HepG2 (cell line): Measurements from ENCODE around the gene SEM1. TPM values are rescaled to one million over a fixed set of nuclear protein-coding genes. Genes with fewer than 3 reads are reported as not detected.

Experiments
- ATF6 ChIP-seq: sonication (generic); formaldehyde crosslinking; conservative IDR thresholded peaks from 2 replicates; pipeline ENCODE4 v1.4.0; 2020; ENCODE audit warnings: missing genetic modification reagents
- EEA1 ChIP-seq: sonication (generic); formaldehyde crosslinking; IDR thresholded peaks from 2 replicates; pipeline ENCODE4 v1.5.1; 2020; ENCODE audit warnings: mild to moderate bottlenecking, missing genetic modification reagents, borderline replicate concordance
- FOXK1 ChIP-seq: sonication (generic); formaldehyde crosslinking; IDR thresholded peaks from 2 replicates; pipeline ENCODE4 v1.4.0; 2020; ENCODE audit warnings: low read depth, missing genetic modification reagents, borderline replicate concordance
- GPN1 ChIP-seq: sonication (generic); formaldehyde crosslinking; IDR thresholded peaks from 2 replicates; pipeline ENCODE4 v1.5.1; 2020; ENCODE audit warnings: missing genetic modification reagents, borderline replicate concordance
- HCFC1 ChIP-seq: fragments of 150-350 bp; IDR thresholded peaks from 2 replicates; pipeline ENCODE4 v1.6.1; 2014; ENCODE audit warnings: low read depth, low read length
- JARID2 ChIP-seq: sonication (generic); formaldehyde crosslinking; IDR thresholded peaks from 2 replicates; pipeline ENCODE4 v1.8.1; 2023; ENCODE audit warnings: missing genetic modification reagents, inconsistent platforms; ENCODE audit not compliant: insufficient replicate concordance
- MED1 ChIP-seq: sonication (generic); formaldehyde crosslinking; IDR thresholded peaks from 2 replicates; pipeline ENCODE4 v1.4.0; 2020; ENCODE audit warnings: missing genetic modification reagents
- REL ChIP-seq: sonication (generic); formaldehyde crosslinking; conservative IDR thresholded peaks from 2 replicates; pipeline ENCODE4 v1.8.0; 2022; ENCODE audit warnings: mild to moderate bottlenecking, missing genetic modification reagents, moderate library complexity
- REPIN1 ChIP-seq: sonication (generic); formaldehyde crosslinking; IDR thresholded peaks from 2 replicates; pipeline ENCODE4 v1.8.0; 2022; ENCODE audit warnings: missing genetic modification reagents, low read depth, mild to moderate bottlenecking, borderline replicate concordance
- SCMH1 ChIP-seq: sonication (generic); formaldehyde crosslinking; IDR thresholded peaks from 2 replicates; pipeline ENCODE4 v1.9.0; 2021; ENCODE audit warnings: missing genetic modification reagents, mild to moderate bottlenecking, borderline replicate concordance
- SIN3A ChIP-seq: IDR thresholded peaks from 2 replicates; pipeline ENCODE4 v1.6.1; 2011; ENCODE audit warnings: low read depth, mild to moderate bottlenecking, control low read depth, low read length, borderline replicate concordance
- SKI ChIP-seq: fragments of 450-650 bp; IDR thresholded peaks from one replicate; pipeline ENCODE4 v1.6.1; 2018; ENCODE audit warnings: mild to moderate bottlenecking; ENCODE audit not compliant: partially characterized antibody
- TARDBP ChIP-seq: sonication (generic); formaldehyde crosslinking; IDR thresholded peaks from 2 replicates; pipeline ENCODE4 v1.8.0; 2022; ENCODE audit warnings: mild to moderate bottlenecking, missing genetic modification reagents
- WIZ ChIP-seq: sonication (generic); formaldehyde crosslinking; IDR thresholded peaks from 2 replicates; pipeline ENCODE4 v1.5.1; 2020; ENCODE audit warnings: mild to moderate bottlenecking, missing genetic modification reagents
- ZBTB2 ChIP-seq: sonication (generic); formaldehyde crosslinking; IDR thresholded peaks from 2 replicates; pipeline ENCODE4 v1.8.0; 2022; ENCODE audit warnings: low read depth, missing genetic modification reagents
- ZBTB20 ChIP-seq: sonication (generic); formaldehyde crosslinking; IDR thresholded peaks from 2 replicates; pipeline ENCODE4 v1.8.1; 2023; ENCODE audit warnings: missing genetic modification reagents, low read depth, mild to moderate bottlenecking, borderline replicate concordance
- ZFP41 ChIP-seq: sonication (generic); formaldehyde crosslinking; IDR thresholded peaks from 2 replicates; pipeline ENCODE4 v1.4.0; 2020; ENCODE audit warnings: mild to moderate bottlenecking, missing genetic modification reagents, borderline replicate concordance
- ZKSCAN1 ChIP-seq: fragments of 150-350 bp; IDR thresholded peaks from 2 replicates; pipeline ENCODE4 v1.6.1; 2014; ENCODE audit warnings: low read length
- ZNF10 ChIP-seq: sonication (generic); formaldehyde crosslinking; IDR thresholded peaks from 2 replicates; pipeline ENCODE4 v1.4.0; 2020; ENCODE audit warnings: mild to moderate bottlenecking, low read depth, missing genetic modification reagents, borderline replicate concordance
- ZNF282 ChIP-seq: fragments of 450-650 bp; IDR thresholded peaks from 2 replicates; pipeline ENCODE4 v1.6.1; 2018; ENCODE audit not compliant: partially characterized antibody
- ZNF605 ChIP-seq: sonication (generic); formaldehyde crosslinking; IDR thresholded peaks from 2 replicates; pipeline ENCODE4 v1.8.0; 2022; ENCODE audit warnings: mild to moderate bottlenecking, missing genetic modification reagents
- ZSCAN29 ChIP-seq: sonication (generic); formaldehyde crosslinking; conservative IDR thresholded peaks from 2 replicates; pipeline ENCODE4 v1.4.0; 2020; ENCODE audit warnings: mild to moderate bottlenecking, missing genetic modification reagents
- polyA plus RNA-seq, 8 experiments: library from polyadenylated mRNA; depleted of rRNA in 3 of 8; stranded (reverse) in 7 of 8; unstranded in 1 of 8; fragments of >200 nt; fragmentation: Illumina TruSeq in 4 of 8; extraction: Trizol in 4 of 8; gene quantifications; 2 replicates each; pipeline versions ENCODE4 v1.2.1 to v1.2.3, GENCODE V29; 2011 to 2016; ENCODE audit warnings: low read depth in 4 of 8, missing spikeins in 1 of 8, mixed read lengths in 1 of 8; ENCODE audit not compliant: insufficient read depth in 1 of 8
- total RNA-seq, 5 experiments: library from RNA; depleted of rRNA; stranded (reverse); fragments of >200 nt; fragmentation: Illumina TruSeq; extraction: Trizol; gene quantifications; 2 replicates each; pipeline ENCODE4 v1.2.3, GENCODE V29; 2016; ENCODE audit warnings: low read depth in 1 of 5
- TF ChIP-seq, protein P1 (sequence below): sonication (generic); formaldehyde crosslinking; IDR thresholded peaks from 2 replicates; pipeline ENCODE4 v1.4.0; 2020; ENCODE audit warnings: missing genetic modification reagents, borderline replicate concordance
- TF ChIP-seq, protein P2 (sequence below): sonication (generic); formaldehyde crosslinking; IDR thresholded peaks from 2 replicates; pipeline ENCODE4 v1.5.1; 2020; ENCODE audit warnings: missing genetic modification reagents, mild to moderate bottlenecking, borderline replicate concordance

The SEM1 gene
- total and polyA plus RNA-seq, 2 of the 13 experiments (the other 11 are each of a cell fraction or from before 2014, with no cell fraction given) = 40.7 to 174 TPM

- 0 out of 2 replicates have a peak, but pooled peaks have one; percentile 33 for TF ChIP-seq ZBTB2 (CRISPR knock-in tag)
- TF ChIP-seq GPN1 (CRISPR knock-in tag) = no peak
- TF ChIP-seq ZFP41 (CRISPR knock-in tag) = no peak
- peak; percentile 65; the same call in 1 of the 2 replicates for TF ChIP-seq TARDBP (CRISPR knock-in tag)
- no peak for TF ChIP-seq SKI
- TF ChIP-seq ZNF282 = no peak
- TF ChIP-seq REL (CRISPR knock-in tag) = no peak
- TF ChIP-seq REPIN1 (CRISPR knock-in tag) = peak; percentile 37; the same call in 1 of the 2 replicates
- TF ChIP-seq ZBTB20 (CRISPR knock-in tag) = no peak; the same call in 1 of the 2 replicates
- TF ChIP-seq ZNF605 (CRISPR knock-in tag) = peak; percentile 75; the same call in 1 of the 2 replicates
- TF ChIP-seq ZKSCAN1 = no peak
- no peak for TF ChIP-seq SCMH1 (CRISPR knock-in tag)
- no peak for TF ChIP-seq JARID2 (CRISPR knock-in tag)
- peak; percentile 57 for TF ChIP-seq MED1
- no peak for TF ChIP-seq ATF6 (CRISPR knock-in tag)
- TF ChIP-seq ZNF10 (CRISPR knock-in tag) = no peak
- peak; percentile 49; the same call in 1 of the 2 replicates for TF ChIP-seq FOXK1 (CRISPR knock-in tag)
- TF ChIP-seq EEA1 = no peak
- TF ChIP-seq, protein P1, sequence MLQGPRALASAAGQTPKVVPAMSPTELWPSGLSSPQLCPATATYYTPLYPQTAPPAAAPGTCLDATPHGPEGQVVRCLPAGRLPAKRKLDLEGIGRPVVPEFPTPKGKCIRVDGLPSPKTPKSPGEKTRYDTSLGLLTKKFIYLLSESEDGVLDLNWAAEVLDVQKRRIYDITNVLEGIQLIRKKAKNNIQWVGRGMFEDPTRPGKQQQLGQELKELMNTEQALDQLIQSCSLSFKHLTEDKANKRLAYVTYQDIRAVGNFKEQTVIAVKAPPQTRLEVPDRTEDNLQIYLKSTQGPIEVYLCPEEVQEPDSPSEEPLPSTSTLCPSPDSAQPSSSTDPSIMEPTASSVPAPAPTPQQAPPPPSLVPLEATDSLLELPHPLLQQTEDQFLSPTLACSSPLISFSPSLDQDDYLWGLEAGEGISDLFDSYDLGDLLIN = no peak
- TF ChIP-seq SIN3A = 0 out of 2 replicates have a peak, but pooled peaks have one; percentile 16
- TF ChIP-seq ZSCAN29 (CRISPR knock-in tag) = 0 out of 2 replicates have a peak, but pooled peaks have one; percentile 25
- TF ChIP-seq WIZ (CRISPR knock-in tag) = no peak
- no peak for TF ChIP-seq HCFC1
- TF ChIP-seq, protein P2, sequence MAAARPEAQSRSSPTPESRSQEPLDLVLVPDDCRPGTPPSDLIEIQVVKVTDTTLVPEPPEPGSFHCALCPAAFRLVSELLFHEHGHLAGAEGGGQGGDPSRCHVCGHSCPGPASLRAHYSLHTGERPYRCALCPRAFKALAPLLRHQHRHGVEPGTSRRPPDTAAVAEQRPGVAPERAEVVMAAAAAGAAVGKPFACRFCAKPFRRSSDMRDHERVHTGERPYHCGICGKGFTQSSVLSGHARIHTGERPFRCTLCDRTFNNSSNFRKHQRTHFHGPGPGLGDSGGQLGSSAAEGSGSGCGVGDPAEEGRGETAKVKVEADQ (CRISPR knock-in tag) = no peak
Observed at GRCh38 chr7:96709381-96710228, at the start of gene SEM1 (continued).
